Ovary (tissue), 3 donors: ENCODE data around the gene P4HA3.

ENCODE experiments used
- EP300 ChIP-seq: sonication (generic); formaldehyde crosslinking; IDR thresholded peaks from one replicate; pipeline ENCODE4 v1.6.1; 2017; ENCODE audit warnings: antibody characterized with exemption
- POLR2A ChIP-seq: fragments of 450-650 bp; IDR thresholded peaks from one replicate; pipeline ENCODE4 v1.6.1; 2017; ENCODE audit warnings: antibody characterized with exemption, mild to moderate bottlenecking, moderate library complexity
- TF ChIP-seq, protein P1 (sequence below), 3 donors: fragments of 450-650 bp in 2 of 3; fragments of 200-600 bp in 1 of 3; IDR thresholded peaks; one replicate each; pipeline versions ENCODE4 v1.5.1 to v1.8.0; 2016 to 2022; ENCODE audit warnings: antibody characterized with exemption in 3 of 3, mild to moderate bottlenecking in 1 of 3
- donor health status: DM: no; HTN: no; CAD: no.

DNA sequence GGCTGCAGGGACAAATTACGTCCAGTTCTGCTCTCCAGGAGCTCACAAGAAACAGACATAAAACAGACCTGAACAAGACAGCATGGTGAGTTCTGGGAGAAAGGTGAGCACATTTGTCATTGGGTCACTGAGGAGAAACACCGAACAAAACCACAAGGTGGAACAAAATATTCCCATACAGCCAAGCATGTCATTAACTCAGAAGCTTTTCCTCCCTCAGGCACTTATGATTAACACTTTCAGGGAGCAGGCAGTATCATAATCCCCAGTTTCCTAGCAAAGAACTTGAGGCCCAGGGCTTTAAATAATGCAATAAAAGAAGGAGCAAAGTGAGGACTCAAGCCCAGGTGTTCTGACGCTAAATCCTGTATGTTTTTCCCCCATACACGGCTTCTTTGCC lies 43.0 kb downstream of the P4HA3 start:
- TF ChIP-seq EP300 (no peak), POLR2A (no peak)
- TF ChIP-seq, protein P1, sequence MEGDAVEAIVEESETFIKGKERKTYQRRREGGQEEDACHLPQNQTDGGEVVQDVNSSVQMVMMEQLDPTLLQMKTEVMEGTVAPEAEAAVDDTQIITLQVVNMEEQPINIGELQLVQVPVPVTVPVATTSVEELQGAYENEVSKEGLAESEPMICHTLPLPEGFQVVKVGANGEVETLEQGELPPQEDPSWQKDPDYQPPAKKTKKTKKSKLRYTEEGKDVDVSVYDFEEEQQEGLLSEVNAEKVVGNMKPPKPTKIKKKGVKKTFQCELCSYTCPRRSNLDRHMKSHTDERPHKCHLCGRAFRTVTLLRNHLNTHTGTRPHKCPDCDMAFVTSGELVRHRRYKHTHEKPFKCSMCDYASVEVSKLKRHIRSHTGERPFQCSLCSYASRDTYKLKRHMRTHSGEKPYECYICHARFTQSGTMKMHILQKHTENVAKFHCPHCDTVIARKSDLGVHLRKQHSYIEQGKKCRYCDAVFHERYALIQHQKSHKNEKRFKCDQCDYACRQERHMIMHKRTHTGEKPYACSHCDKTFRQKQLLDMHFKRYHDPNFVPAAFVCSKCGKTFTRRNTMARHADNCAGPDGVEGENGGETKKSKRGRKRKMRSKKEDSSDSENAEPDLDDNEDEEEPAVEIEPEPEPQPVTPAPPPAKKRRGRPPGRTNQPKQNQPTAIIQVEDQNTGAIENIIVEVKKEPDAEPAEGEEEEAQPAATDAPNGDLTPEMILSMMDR (IDR thresholded peaks at IDR 0.05): no peak
